Activated CD8-positive, alpha-beta memory T cell treated with anti-CD3 and anti-CD28 coated beads for 48 hours (primary cell): Measurements from ENCODE around the gene HDAC9.
"Not testable (repeated sequence)": the region's sequence is repeated elsewhere in the genome, so short reads cannot be mapped to it uniquely, and the experiment has no call there.

Experiments
- DNase-seq, 3 experiments: peaks; one replicate each; pipeline ENCODE4 v3.0.0-alpha.2; 2020; ENCODE audit warnings: low read depth in 2 of 3, low spot score in 2 of 3

The HDAC9 gene

DNA sequence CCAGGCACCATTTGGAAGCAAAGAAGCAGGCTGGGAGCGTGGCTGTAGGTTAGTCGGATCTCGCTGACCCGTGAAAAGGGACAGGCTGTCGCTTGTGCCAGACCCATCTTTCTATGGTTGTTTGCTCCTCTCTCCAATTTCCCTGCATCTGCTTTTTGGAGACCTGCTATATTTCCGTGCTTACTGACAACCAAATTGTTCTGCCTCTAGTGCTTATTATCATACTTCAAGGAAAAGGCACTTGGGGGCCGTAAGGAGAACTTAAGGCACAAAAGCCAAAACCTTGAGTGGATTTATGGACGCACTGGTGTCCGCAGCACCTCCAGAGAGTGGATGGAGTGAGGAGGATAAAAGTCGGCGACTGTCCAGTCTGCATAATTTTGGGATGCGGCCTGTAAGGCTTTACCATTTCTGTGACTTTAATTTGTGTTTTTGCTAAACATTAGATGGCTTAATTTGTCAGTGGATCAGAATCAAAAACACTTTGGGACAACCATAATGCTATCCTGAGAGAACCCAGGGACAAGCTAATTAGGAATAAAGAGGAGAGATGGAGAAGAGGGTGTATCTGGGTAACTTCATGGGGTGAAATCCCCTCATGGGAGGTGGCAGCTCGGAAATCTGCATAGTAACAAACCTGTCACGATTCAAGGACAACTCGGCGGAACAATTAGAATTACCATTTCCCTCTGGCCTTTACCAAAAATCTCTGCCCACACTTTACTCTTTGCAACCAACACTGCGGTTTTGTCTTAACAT, 206.7 kb downstream of the HDAC9 start:
- DNase-seq: no peak

DNA sequence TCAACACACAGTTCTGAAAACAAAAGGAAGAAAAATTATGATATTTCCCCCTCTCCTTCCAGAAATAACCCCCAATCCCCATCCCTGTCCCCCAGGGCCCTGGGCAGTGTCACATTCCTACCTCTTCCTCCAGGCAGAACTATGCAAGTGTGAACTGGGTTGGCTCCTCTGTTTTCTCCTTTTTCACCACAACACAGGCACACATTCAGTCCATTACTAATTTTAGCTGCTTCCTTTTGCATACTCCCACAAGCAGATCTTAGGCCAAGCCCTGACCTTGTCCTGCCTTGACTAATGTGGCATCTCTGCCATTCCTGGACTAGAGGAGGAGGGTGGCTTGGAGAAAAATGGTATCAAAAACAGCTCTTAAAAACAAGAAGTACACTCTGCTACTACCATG, 208.1 kb downstream of the HDAC9 start:
- no peak for DNase-seq

- DNase-seq: no peak
Observed at GRCh38 chr7:18706670-18707069, 211.1 kb downstream of the HDAC9 start.

DNA sequence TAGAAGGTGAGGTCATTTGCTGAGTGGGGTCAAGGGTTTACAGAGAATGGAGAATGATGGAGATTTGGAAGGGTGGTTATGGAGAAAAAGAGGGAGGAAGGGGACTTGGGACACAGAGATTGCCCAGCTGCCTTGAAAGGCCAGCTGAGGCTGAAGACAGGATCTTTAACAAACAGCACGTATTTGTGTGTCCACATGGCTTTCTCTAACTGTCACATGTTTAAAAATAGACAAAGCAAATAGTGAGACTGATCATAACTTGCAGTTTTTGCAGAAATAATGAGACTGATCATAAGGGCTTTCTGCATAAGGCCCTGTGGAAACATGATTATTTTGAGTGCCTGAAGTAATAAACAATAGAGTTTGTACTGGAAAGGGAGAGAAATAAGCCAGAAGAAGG, 212.7 kb downstream of the HDAC9 start:
- no peak for DNase-seq

DNA sequence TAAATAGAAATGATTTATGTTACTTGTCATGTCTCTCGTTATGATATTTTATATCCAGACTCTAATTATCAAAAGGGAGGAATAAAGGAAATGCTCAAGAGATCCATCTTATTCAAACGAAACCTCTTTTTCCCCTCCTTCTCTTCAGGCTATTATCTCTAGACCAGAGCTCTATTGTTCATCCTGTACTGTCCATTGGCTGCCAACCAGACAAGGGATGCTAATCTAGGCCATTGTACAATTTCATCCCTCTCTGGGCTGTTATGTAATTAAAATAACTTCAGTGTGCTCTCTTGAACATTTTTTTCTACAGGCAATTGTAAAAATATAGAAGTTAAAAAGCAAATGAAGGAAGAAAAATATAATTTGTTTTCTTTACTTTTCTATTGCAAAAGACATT, 220.4 kb downstream of the HDAC9 start:
- no peak for DNase-seq

DNA sequence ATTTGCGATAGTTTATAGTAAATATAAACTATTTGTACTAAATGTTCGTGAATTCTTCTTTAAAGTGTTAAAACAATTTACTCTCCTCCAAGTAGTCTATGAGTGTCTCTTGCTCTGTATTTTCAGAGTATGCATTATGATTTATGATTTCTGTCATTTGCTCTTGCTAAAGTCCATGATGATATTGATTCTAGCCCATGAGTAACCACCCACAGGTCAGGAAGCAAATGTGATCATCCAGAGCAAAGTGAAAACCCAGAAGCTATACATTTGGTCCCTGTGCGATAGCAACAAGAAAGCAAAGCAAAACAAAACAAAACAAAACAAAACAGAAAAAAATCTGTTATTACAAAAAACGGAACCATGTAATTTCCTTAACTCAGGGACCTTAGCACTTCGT, 225.9 kb downstream of the HDAC9 start:
- no peak for DNase-seq

DNA sequence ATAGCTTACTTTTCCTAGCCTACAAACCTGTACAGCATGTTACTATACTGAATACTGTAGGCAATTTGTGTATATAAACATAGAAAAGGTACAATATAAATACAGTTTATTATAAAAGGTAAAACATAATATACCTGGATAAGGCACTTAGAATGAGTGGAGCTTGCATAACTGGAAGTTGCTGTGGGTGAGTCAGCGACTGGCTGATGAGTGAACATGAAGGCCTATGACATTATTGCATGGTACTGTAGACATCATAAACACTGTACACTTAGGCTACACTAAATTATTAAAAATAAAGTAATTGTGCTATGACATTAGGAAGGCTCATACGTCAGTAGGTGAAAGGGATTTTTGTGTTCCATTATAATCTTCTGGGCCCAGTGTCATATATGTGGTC, 228.8 kb downstream of the HDAC9 start:
- no peak for DNase-seq

DNA sequence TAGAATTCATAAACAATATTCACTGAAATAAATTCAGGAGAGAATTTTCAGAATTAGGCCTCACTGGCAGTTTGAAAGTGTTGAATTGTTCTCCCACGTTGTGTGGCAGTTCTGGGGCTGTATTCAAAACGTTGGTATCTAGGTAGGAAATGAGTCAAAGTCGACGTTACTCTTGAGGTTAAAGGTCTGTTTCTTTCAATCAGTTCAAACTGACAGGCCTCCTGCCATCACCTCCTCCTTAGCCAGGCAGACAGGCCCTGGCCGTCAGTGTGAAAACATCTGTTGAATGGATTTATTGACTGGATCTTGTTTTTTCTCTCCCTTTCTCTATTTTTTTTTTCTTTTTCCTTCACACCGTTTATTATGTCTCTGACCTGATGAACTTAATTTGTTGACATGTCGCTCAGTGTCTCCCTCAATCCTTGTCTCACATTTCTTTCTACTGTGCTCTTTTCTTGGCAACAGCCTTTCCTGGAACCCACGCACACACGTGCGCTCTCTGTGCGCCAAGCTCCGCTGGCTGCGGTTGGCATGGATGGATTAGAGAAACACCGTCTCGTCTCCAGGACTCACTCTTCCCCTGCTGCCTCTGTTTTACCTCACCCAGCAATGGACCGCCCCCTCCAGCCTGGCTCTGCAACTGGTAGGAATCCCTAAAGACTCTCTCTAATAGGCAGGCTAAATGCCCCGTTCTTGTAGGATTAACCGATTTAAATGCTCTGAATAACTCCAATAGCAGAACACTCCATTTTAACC, 231.7 kb downstream of the HDAC9 start:
- DNase-seq: no peak

DNA sequence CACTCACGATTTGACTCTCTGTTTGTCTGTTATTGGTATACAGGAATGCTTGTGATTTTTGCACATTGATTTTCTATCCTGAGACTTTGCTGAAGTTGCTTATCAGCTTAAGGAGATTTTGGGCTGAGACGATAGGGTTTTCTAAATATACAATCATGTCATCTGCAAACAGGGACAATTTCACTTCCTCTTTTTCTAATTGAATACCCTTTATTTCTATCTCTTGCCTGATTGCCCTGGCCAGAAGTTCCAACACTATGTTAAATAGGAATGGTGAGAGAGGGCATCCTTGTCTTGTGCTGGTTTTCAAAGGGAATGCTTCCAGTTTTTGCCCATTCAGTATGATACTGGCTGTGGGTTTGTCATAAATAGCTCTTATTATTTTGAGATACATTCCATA, 240.5 kb downstream of the HDAC9 start:
- DNase-seq: not testable (repeated sequence)

- DNase-seq: no peak
Observed at GRCh38 chr7:18740579-18740988, 245.0 kb downstream of the HDAC9 start.

- no peak for DNase-seq
Observed at GRCh38 chr7:18753972-18754610, 258.5 kb downstream of the HDAC9 start.

DNA sequence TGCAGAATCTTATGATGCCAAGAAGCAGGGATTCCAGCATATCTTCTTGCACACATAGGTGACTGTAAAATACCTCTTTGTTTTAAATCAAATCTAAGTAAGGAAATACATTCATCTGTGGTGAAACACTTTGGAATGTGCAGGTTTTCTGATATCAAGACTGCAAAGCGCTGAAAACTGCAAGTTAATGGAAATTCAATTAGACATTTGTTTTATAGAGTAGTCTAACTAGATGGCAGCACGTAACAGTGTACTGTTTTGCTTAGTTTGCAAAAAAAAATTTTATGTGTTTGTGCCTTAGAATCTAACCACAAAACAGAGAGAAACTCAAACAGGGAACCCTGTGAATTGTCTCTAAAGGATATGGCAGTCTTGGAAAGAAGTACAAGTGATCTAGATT, 259.2 kb downstream of the HDAC9 start:
- DNase-seq: no peak

DNA sequence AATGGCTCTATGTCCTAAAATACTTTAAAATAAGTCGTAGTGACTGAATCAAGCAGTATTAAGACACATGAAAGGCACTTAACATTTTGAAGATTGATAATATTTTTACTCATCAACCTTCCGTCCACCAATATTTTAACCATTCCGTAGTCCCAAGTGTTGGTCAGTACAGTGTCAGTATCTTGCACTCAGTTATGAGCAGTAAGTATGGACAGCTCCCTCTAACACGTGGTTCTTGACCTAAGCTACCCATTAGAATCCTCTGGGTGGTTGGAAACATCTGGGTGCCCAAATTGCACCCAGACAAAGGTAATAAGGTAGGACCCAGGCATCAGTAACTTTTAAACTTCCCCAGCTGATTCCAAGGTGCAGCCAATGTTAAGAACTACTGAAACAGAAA, 260.2 kb downstream of the HDAC9 start:
- DNase-seq: no peak

DNA sequence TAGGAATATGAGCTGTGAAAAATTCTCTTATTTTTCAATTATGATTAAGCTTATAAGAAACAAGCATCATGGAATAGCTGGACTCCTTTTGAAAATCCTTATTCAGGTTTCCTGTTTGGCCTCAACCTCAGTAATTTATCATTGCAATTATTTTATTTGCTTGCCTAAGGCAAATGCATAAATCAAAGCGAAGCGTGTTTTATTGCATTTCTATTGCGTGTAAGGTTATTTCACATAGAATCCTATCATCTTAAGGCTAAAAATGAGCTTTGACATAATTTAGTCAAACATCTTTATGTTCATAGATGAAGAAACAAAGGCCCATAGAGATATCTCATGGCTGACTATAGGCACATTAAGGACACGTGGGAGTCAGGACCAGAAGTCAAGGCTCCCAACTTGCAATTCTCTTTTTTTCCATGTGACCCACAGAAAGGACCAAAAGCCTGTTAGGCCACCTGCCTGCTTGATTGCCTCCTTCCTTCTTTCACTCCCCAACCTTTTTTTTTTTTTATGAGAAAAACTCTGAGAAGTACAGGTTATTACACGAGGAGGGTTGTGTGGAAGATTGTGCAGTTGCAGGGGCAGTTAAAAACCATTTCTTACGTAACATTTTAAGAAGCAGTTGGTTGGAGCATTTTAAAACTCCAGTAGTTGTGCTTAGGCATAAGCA, 261.0 kb downstream of the HDAC9 start:
- DNase-seq: no peak

GRCh38 chr7:18760046-18760445, 264.5 kb downstream of the HDAC9 start:
- no peak for DNase-seq

- no peak for DNase-seq
Observed at GRCh38 chr7:18760631-18761445, 265.3 kb downstream of the HDAC9 start.

DNA sequence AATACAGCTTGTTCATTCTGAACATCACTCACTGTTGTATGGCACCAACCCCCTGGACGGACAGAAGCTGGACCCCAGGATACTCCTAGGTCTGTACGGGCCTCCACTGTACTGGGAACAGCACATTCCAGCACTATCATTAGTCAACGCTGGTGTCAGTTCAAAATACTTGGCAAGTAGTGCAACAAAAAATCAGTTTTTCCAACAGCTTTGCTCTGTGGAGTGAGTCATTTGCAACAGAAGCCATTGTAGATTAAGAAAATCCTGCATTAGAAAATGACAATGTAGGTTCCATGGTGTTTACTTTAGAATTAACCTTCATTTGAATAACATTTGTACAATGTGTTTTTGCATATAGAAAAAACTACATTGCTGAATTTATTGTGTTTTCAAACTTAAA, 266.6 kb downstream of the HDAC9 start:
- no peak for DNase-seq

GRCh38 chr7:18768256-18768655, 272.7 kb downstream of the HDAC9 start:
- DNase-seq: no peak

DNA sequence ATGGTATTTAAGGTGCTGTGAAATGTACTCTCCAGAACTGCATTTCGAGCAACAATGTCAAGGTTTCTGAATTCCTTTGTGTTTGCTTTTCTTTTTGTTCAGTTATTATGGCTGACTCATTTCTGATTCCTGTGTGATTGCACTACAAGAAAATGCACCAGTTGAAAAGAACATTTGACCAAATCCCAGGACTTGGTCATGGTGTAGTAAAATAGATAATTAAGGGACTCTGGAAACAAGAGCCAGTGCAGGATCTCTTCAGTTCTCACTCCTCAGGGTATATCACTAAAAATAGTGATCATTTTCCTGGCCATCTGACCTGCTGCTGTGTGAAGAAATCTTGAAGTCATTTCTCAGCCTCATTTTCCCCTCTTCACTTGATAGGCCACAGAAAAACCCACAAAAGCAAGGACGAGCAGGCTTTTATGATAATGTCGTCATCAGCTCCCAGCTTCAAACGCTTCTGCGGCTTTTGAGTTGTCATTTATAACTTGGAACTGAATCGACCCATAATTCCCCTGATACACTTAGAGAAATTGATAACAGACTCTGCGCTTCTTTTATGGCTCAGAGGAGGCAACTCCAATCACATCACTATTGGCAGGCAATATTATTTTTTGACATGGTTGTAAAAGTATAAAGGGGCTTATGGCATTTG, 274.7 kb downstream of the HDAC9 start:
- no peak for DNase-seq

DNA sequence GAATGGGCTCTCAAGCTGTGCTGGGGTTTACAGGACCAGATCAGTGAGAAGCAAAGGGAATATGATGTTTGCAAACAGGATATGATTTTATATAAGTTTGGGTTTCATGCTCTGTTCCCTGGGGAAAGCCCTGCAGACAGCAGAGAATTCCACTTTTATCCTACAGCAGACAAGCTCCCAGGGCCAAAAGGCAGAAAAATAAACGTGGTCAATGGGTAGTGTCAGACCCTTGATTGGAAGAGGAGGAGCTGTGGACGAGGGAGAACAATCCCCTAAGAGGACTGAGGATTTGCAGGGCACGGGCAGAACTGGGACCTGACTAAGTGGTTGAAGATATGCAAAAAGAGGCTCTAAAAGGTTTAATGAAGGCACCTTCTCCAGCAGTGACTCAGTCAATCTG, 275.3 kb downstream of the HDAC9 start:
- DNase-seq: no peak
